Measurements from ENCODE around the gene RAB15. TPM values are rescaled to one million over a fixed set of nuclear protein-coding genes. Genes with fewer than 3 reads are reported as not detected.

RAB15 gene
- total and polyA plus RNA-seq, 2 of the 8 experiments (the other 6 are each of a cell fraction or from before 2014, with no cell fraction given): 38.8 to 58.1 TPM

DNA sequence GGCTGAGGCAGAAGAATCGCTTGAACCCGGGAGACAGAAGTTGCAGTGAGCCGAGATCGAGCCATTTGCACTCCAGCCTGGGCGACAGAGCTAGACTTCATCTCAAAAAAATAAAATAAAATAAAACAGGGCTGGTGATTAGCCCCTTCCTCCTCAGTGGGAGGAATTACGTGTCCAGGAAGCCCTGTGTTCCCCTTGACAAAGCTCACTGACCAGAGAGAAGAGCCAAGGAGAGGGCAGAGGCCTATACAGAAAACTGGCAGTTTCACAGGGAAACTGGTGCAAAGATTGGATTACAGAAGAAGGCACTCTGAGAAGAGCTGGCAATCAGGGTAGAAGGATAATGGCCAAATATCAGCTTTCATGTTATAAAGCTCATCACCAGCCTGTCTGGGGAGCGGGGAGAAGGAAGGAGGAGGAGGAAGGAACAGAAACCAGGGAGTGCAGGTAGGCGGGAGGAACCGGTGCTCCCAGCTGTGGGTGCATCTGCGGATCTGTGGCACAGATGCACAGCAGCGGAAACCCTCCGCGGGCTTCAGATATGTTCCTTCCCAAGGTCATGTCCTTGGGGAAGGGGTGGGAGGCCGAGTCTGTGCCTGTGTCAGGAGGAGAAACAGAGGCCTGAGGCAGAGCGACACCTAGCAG lies 6.7 kb downstream of the RAB15 start:
- Histone ChIP-seq H3K27me3 (replicated peaks in 1 of 4; ENCODE audit: control insufficient read depth in 3 of 4, extremely low read depth in 1 of 4, insufficient read depth in 3 of 4, low read length in 3 of 4) (0 out of 7 replicates have a peak, but pooled peaks cover 0 to 4% (median 0%) of the 10 kb centered on the region in 4 experiments), H4K5ac (ENCODE audit: insufficient read length, low read depth, low read length) (no peak overlapping the region), H3K27ac (ENCODE audit: low read depth, low read length) (no peak overlapping the region), H3K23me2 (ENCODE audit: low read depth, low read length) (no peaks in the 10 kb centered on the region), H4K20me1 (replicated peaks in 1 of 2; ENCODE audit: control insufficient read depth in 1 of 2, insufficient read depth in 2 of 2, low read length in 2 of 2) (peaks cover 0 to 5% of the 10 kb centered on the region in 2 experiments), H3K4ac (replicated peaks; ENCODE audit: insufficient read length, low read depth, low read length) (no peak overlapping the region), H3K14ac (ENCODE audit: insufficient read length) (no peak overlapping the region), H3K4me1 (replicated peaks in 1 of 4; ENCODE audit: control insufficient read depth in 3 of 4, insufficient read depth in 4 of 4, low read length in 3 of 4) (peaks cover 0 to 20% (median 14%) of the 10 kb centered on the region in 4 experiments; a peak in 6 of 7 replicates), H3K56ac (replicated peaks; ENCODE audit: insufficient read length, low read depth, low read length) (no peak overlapping the region), H2AK5ac (ENCODE audit: low read depth, low read length) (no peak overlapping the region), H3K9ac (replicated peaks in 1 of 4; ENCODE audit: extremely low read depth in 1 of 4, low read depth in 3 of 4, low read length in 3 of 4) (no peak overlapping the region), H3K79me1 (ENCODE audit: low read depth, low read length) (peaks cover 8% of the 10 kb centered on the region), H2BK5ac (ENCODE audit: low read depth, low read length) (no peak overlapping the region), H2BK12ac (ENCODE audit: low read depth, low read length) (no peak overlapping the region), H4K91ac (replicated peaks; ENCODE audit: insufficient read length, low read length) (no peak overlapping the region), H3K79me2 (ENCODE audit: control insufficient read depth in 1 of 2, insufficient read depth in 2 of 2, low read length in 2 of 2) (peaks cover 0 to 10% of the 10 kb centered on the region in 2 experiments; a peak in 1 of 4 replicates), H3K9me3 (ENCODE audit: insufficient read depth in 2 of 2, low read depth in 1 of 2, low read length in 1 of 2) (no peaks in the 10 kb centered on the region), H2BK120ac (replicated peaks; ENCODE audit: low read depth, low read length) (no peak overlapping the region), H3K4me2 (ENCODE audit: insufficient read depth in 1 of 2, low read depth in 2 of 2, low read length in 2 of 2) (no peak overlapping the region), H4K8ac (ENCODE audit: extremely low read depth, insufficient read depth, low read length) (no peak overlapping the region), H3K36me3 (ENCODE audit: control insufficient read depth in 2 of 4, insufficient read depth in 4 of 4, low read length in 3 of 4) (no peaks in the 10 kb centered on the region), H2AFZ (ENCODE audit: low read length) (no peak overlapping the region), H2BK15ac (ENCODE audit: low read length) (no peak overlapping the region), H3K4me3 (ENCODE audit: extremely low read depth in 1 of 4, insufficient read depth in 2 of 4, low read depth in 3 of 4, low read length in 4 of 4) (no peak overlapping the region), H2BK20ac (ENCODE audit: low read length) (no peak overlapping the region), H3K23ac (ENCODE audit: insufficient read length) (no peak overlapping the region), H3K18ac (ENCODE audit: extremely low read depth, low read length) (no peak overlapping the region)
- no peak for FAIRE-seq
- WGBS, 2 experiments (ENCODE audit: extremely low coverage in 1 of 2, insufficient coverage in 1 of 2, insufficient read length in 1 of 2, insufficient replicate concordance in 2 of 2, low coverage in 1 of 2, low lambda C conversion rate in 2 of 2, missing lambda C conversion rate in 1 of 2): 91% methylated on average over 15 of the region's 15 CpGs; no CpG with 5 or more reads in 1 of the 2 experiments
- POLR2A ChIA-PET (ENCODE audit: partially characterized antibody): interaction anchor here (0.6 to 3.5 kb wide), 5 partner anchors 9 to 49 kb away, joined by 3 to 9 read pairs (median 3); no protein-coding TSS in a partner anchor
- TF ChIP-seq POLR2AphosphoS5 (IDR thresholded peaks at IDR 0.05; ENCODE audit: low read depth, low read length) (no peak), ASH2L (IDR thresholded peaks at IDR 0.05; ENCODE audit: low read length) (no peak), GTF2F1 (IDR thresholded peaks at IDR 0.05; ENCODE audit: borderline replicate concordance, low read depth, low read length) (no peak), CHD1 (IDR thresholded peaks at IDR 0.05; ENCODE audit: low read depth, low read length) (no peak), CBX8 (IDR thresholded peaks at IDR 0.05; ENCODE audit: borderline replicate concordance, low read depth, low read length) (no peak), MAFK (IDR thresholded peaks at IDR 0.05; ENCODE audit: low read depth, low read length) (no peak), SP4 (IDR thresholded peaks at IDR 0.05; ENCODE audit: low read length) (no peak), PHF8 (conservative IDR thresholded peaks at IDR 0.05; ENCODE audit: low read depth, low read length) (no peak)
- CTCF ChIA-PET (ENCODE audit: partially characterized antibody): interaction anchor here (0.7 to 3.2 kb wide), 9 partner anchors 9 to 55 kb away, joined by 3 to 20 read pairs (median 5); partner anchors contain the start of gene FNTB
- no peak for DNase-seq (ENCODE audit: low read depth in 1 of 2, low spot score in 2 of 2)

Data from H1 (cell line).